Tibial nerve (tissue), 4 donors: ENCODE measurements around the gene NAP1L4.

Experiments used
- CTCF ChIP-seq, 5 experiments: fragments of 200-600 bp in 3 of 5; fragments of 450-650 bp in 2 of 5; sonication (generic) in 3 of 5; IDR thresholded peaks; one replicate each; pipeline ENCODE4 v1.5.1; 2016 to 2019; ENCODE audit warnings: antibody characterized with exemption in 5 of 5, mild to moderate bottlenecking in 3 of 5, moderate library complexity in 2 of 5
- EP300 ChIP-seq, 2 donors: sonication (generic); formaldehyde crosslinking; IDR thresholded peaks; one replicate each; pipeline ENCODE4 v1.6.1; 2017; ENCODE audit warnings: antibody characterized with exemption in 2 of 2, mild to moderate bottlenecking in 1 of 2
- POLR2A ChIP-seq, 2 donors: fragments of 450-650 bp; IDR thresholded peaks; one replicate each; pipeline ENCODE4 v1.6.1; 2017; ENCODE audit warnings: antibody characterized with exemption in 2 of 2, mild to moderate bottlenecking in 2 of 2, moderate library complexity in 2 of 2

- TF ChIP-seq CTCF (IDR thresholded peaks at IDR 0.05) (no peak), POLR2A (IDR thresholded peaks at IDR 0.05) (no peak), EP300 (IDR thresholded peaks at IDR 0.05) (no peak)
Observed at GRCh38 chr11:2926611-2927051, 65.5 kb downstream of the NAP1L4 start.
